Pons (tissue), 1 donor: ENCODE measurements around the gene LKAAEAR1.

Experiments
- DNase-seq: peaks from one replicate; pipeline ENCODE4 v3.0.0-alpha.2; 2016; ENCODE audit warnings: low spot score

LKAAEAR1 gene

GRCh38 chr20:64050261-64051032 lies 33.8 kb downstream of the LKAAEAR1 start:
- no peak for DNase-seq

GRCh38 chr20:64049878-64050260 lies 34.3 kb downstream of the LKAAEAR1 start:
- no peak for DNase-seq

GRCh38 chr20:64049060-64049877 lies 34.9 kb downstream of the LKAAEAR1 start, which contains the start of gene SOX18:
Gene SOX18, minus strand, starts transcription at chr20:64049639. Its CDS starts 123 bp downstream, at chr20:64049516.
- no peak for DNase-seq

GRCh38 chr20:64048402-64049044 lies 35.7 kb downstream of the LKAAEAR1 start:
- DNase-seq: no peak

GRCh38 chr20:64047968-64048401 lies 36.2 kb downstream of the LKAAEAR1 start:
- DNase-seq: no peak

GRCh38 chr20:64047046-64047389 lies 37.2 kb downstream of the LKAAEAR1 start:
- DNase-seq: no peak

- DNase-seq: no peak
Observed at GRCh38 chr20:64045346-64046011, 38.7 kb downstream of the LKAAEAR1 start.

GRCh38 chr20:64044484-64045247 lies 39.5 kb downstream of the LKAAEAR1 start:
- no peak for DNase-seq

- no peak for DNase-seq
Observed at GRCh38 chr20:64043768-64044167, 40.4 kb downstream of the LKAAEAR1 start.

- no peak for DNase-seq
Observed at GRCh38 chr20:64042054-64042781, 42.0 kb downstream of the LKAAEAR1 start.

GRCh38 chr20:64041781-64042053 lies 42.5 kb downstream of the LKAAEAR1 start:
- DNase-seq: no peak

- DNase-seq: no peak
Observed at GRCh38 chr20:64041040-64041780, 43.0 kb downstream of the LKAAEAR1 start.

- no peak for DNase-seq
Observed at GRCh38 chr20:64040231-64041039, 43.8 kb downstream of the LKAAEAR1 start.

GRCh38 chr20:64039293-64040160 lies 44.7 kb downstream of the LKAAEAR1 start:
- DNase-seq: no peak

- DNase-seq: no peak
Observed at GRCh38 chr20:64038565-64039292, 45.5 kb downstream of the LKAAEAR1 start.

GRCh38 chr20:64038224-64038564 lies 46.0 kb downstream of the LKAAEAR1 start:
- DNase-seq: no peak

GRCh38 chr20:64037498-64038213 lies 46.5 kb downstream of the LKAAEAR1 start:
- DNase-seq: no peak
